Right cardiac atrium (tissue), 5 donors: ENCODE results near the gene AMFR. TPM values are rescaled to one million over a fixed set of nuclear protein-coding genes. Genes with fewer than 3 reads are reported as not detected.
A peak's percentile ranks its signal among the peaks of the same experiment; 100 is the strongest.
"Not testable (repeated sequence)": the region's sequence is repeated elsewhere in the genome, so short reads cannot be mapped to it uniquely, and the experiment has no call there.

Experiments
- ATAC-seq, 2 donors: fragments of 200-7000 bp; cut with Tn5 transposase; one replicate each; pipeline versions ENCODE4 v1.8.0 to v1.9.1; 2020; ENCODE audit warnings: moderate library complexity in 2 of 2, mild to moderate bottlenecking in 1 of 2
- DNase-seq, 3 donors: peaks; one replicate each; pipeline ENCODE4 v3.0.0-alpha.2; 2020
- H3K27ac ChIP-seq: one replicate; pipeline ENCODE4 v1.5.1; 2013; ENCODE audit warnings: mild to moderate bottlenecking, low read length, control low read depth, moderate library complexity
- H3K27me3 ChIP-seq: one replicate; pipeline ENCODE4 v1.6.1; 2013; ENCODE audit not compliant: control insufficient read depth, insufficient read depth
- H3K4me1 ChIP-seq: one replicate; pipeline ENCODE4 v1.6.1; 2013; ENCODE audit warnings: low read length; ENCODE audit not compliant: control insufficient read depth, insufficient read depth
- H3K4me3 ChIP-seq: one replicate; pipeline ENCODE4 v1.5.1; 2013; ENCODE audit warnings: low read length, control low read depth
- H3K9me3 ChIP-seq: one replicate; pipeline ENCODE4 v1.6.1; 2013; ENCODE audit warnings: low read length; ENCODE audit not compliant: control insufficient read depth
- WGBS: extraction: QIAGEN DNeasy Blood & Tissue Kit; methylation state at CpG from one replicate; pipeline ENCODE4 v1.1.7; 2013; 5-methylcytosine and 5-hydroxymethylcytosine counted together
- intact Hi-C, 4 donors: fragments of 100-400 bp; cut with DNase I; formaldehyde crosslinking; loops; one replicate each; pipeline versions ENCODE4 v1.11.0 to v1.14.0; 2022 to 2023
- polyA plus RNA-seq: library from polyadenylated mRNA; stranded (reverse); fragments of 200-250 nt; gene quantifications from one replicate; pipeline ENCODE4 v1.2.3, GENCODE V29; 2013
- total RNA-seq, 4 donors: library from RNA; stranded (reverse); fragmentation: NEBNext Ultra II Directional; extraction: Animal tissue kit (Norgen Biotek cat#: 25700); gene quantifications; one replicate each; pipeline ENCODE4 v1.2.1, GENCODE V29; 2021
- donor health status: healthy with polysubstance abuse.
- donor health status: DM: no; HTN: yes; CAD: no.
- donor health status: DM: no; HTN: no; CAD: no.
- donor health status: DM: no; HTN: yes; CAD: no; lungs with severe emphysema.
- donor health status: DM: yes; HTN: yes; CAD: no.

AMFR gene
- total and polyA plus RNA-seq, 5 donors = 52.3 to 103 (median 89.5) TPM

- 95% methylated on average over 2 of the region's 2 CpGs for WGBS
- Histone ChIP-seq H3K4me1 (no peaks in the 10 kb centered on the region), H3K27ac (no peak overlapping the region), H3K27me3 (no peaks in the 10 kb centered on the region), H3K9me3 (no peaks in the 10 kb centered on the region), H3K4me3 (no peak overlapping the region)
- intact Hi-C loops = no loop called here
- DNase-seq (no peak), ATAC-seq (no peak)
These were observed 13.7 kb downstream of the AMFR start for GRCh38 chr16:56411624-56412023.

DNA sequence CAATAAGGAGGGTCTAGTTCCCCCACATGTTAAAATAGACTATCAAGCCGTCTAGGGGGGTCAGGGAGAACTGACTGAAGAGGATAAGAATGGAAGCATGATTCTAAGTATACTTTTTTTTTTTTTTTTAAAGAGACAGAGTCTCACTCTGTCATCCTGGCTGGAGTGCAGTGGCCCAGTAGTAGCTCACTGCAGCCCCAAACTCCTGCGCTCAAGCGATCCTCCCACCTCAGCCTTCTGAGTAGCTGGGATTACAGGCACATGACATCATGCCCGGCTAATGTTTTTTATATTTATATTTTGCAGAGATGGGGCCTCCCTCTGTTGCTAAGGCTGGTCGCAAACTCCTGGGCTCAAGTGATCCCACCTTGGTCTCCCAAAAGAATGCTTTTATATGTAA lies 14.2 kb downstream of the AMFR start:
- intact Hi-C loops = no loop called here
- WGBS = 77% methylated on average over 5 of the region's 5 CpGs
- no peaks in the 10 kb centered on the region for H3K27me3 ChIP-seq
- no peaks in the 10 kb centered on the region for H3K4me1 ChIP-seq
- H3K4me3 ChIP-seq = no peak overlapping the region
- no peak for ATAC-seq
- no peaks in the 10 kb centered on the region for H3K9me3 ChIP-seq
- DNase-seq = no peak
- no peak overlapping the region for H3K27ac ChIP-seq

DNA sequence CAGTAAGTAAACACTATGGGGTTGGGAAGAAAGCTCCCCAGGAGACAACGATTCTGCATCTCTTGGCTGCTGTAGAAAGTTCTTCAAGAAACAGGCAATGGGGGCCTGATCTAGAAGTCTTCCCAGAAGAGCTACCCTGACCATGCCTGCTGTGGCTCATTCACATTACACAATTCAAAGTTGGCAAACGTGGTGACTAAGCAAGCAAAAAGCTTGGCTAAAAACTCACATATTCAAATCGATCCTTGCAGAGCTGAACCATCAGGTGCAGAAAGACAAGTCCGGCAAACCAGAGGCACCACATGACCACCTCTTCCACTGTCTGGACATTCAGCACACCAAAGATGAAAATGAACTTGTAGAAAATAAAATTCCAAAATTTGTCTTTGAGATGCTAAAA lies 16.1 kb downstream of the AMFR start:
- WGBS = 90% methylated on average over 4 of the region's 4 CpGs
- no peaks in the 10 kb centered on the region for H3K27me3 ChIP-seq
- no peak for DNase-seq
- no peaks in the 10 kb centered on the region for H3K9me3 ChIP-seq
- intact Hi-C loops = no loop called here
- no peak overlapping the region for H3K27ac ChIP-seq
- no peak overlapping the region for H3K4me3 ChIP-seq
- ATAC-seq = no peak
- no peaks in the 10 kb centered on the region for H3K4me1 ChIP-seq

DNA sequence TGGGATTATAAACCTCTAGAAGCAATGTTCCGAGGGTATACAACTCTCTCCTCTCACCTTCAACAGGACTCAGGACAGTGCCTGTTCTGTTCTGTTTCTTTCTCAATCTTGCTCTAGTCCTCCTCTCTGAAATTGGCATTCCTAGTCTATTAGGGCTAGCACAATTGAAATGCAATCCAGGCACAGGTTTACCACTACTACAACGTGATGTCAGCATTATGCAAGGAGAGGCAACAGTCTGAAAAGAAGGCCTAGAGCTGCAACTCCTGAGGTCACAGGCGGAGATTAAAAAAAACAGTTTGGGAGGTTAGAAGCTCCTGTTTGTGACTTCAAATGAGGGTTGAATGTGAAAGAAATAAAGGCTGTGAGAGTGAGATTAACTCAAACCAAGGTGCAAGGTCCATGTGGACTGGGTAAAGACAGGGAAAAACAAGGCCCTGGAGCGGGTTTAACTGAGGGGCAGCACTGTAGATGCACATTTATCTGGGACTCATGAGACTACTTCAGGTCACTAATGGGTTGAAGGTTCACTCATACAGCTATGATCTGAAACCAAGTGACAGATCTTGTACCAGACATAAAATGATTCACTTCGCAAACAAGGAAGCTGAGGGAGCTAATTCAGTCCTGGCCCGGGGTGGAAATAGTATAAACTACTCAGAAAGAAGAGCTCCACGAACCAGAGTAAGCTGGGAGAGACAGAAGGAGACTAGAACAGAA lies 16.8 kb downstream of the AMFR start:
- WGBS = 86% methylated on average over 7 of the region's 7 CpGs
- DNase-seq (no peak), ATAC-seq (no peak)
- Histone ChIP-seq H3K4me3 (no peak overlapping the region), H3K27me3 (no peaks in the 10 kb centered on the region), H3K4me1 (no peaks in the 10 kb centered on the region), H3K27ac (no peak overlapping the region), H3K9me3 (no peaks in the 10 kb centered on the region)
- intact Hi-C loops = no loop called here

DNA sequence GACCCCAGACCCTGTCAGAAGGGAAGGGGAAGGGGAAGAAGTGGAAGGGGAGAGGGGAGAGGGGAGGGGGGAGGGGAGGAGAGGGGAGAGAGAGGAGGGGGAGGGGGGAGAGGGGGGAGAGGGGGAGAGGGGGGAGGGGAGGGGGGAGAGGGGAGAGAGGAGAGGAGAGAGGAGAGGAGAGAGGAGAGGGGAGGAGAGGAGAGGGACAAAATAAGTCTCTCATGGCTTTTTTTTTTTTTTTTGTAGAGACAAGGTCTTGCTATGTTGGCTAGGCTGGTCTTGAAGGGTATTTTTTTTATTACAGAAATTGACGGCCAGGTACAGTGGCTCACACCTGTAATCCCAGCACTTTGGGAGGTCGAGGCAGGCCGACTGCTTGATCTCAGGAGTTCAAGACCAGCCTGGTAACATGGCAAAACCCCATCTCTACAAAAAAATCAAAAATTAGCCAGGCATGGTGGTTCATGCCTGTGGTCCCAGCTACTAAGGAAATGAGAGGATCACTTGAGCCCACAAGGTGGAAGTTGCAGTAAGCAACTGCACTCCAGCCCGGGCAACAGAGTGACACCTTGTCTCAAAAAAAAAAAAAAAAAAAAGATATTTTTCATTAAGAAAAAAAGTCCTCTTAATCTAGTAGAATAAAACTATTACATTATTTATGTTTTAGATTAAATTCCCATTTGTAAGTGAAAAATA lies 19.2 kb downstream of the AMFR start:
- Histone ChIP-seq H3K4me1 (no peaks in the 10 kb centered on the region), H3K27me3 (no peaks in the 10 kb centered on the region), H3K9me3 (no peaks in the 10 kb centered on the region), H3K27ac (no peak overlapping the region), H3K4me3 (no peak overlapping the region)
- intact Hi-C loops = no loop called here
- ATAC-seq (no peak), DNase-seq (no peak)
- 83% methylated on average over 4 of the region's 4 CpGs for WGBS

- WGBS = 88% methylated on average over 5 of the region's 5 CpGs
- ATAC-seq (peak in 1 of 2 donors; percentile 41), DNase-seq (no peak)
- H3K27ac ChIP-seq = no peak overlapping the region
- H3K4me3 ChIP-seq = no peak overlapping the region
- intact Hi-C loops = no loop called here
- H3K4me1 ChIP-seq = no peaks in the 10 kb centered on the region
- no peaks in the 10 kb centered on the region for H3K27me3 ChIP-seq
- no peaks in the 10 kb centered on the region for H3K9me3 ChIP-seq
These were observed 23.9 kb downstream of the AMFR start for GRCh38 chr16:56401482-56401881.

GRCh38 chr16:56400458-56400857 lies 24.9 kb downstream of the AMFR start:
- intact Hi-C loops = no loop called here
- no peak overlapping the region for H3K4me3 ChIP-seq
- H3K4me1 ChIP-seq = no peaks in the 10 kb centered on the region
- no peak for DNase-seq
- 83% methylated on average over 5 of the region's 5 CpGs for WGBS
- no peak for ATAC-seq
- no peaks in the 10 kb centered on the region for H3K9me3 ChIP-seq
- H3K27ac ChIP-seq = no peak overlapping the region
- H3K27me3 ChIP-seq = no peaks in the 10 kb centered on the region

- Histone ChIP-seq H3K4me1 (no peaks in the 10 kb centered on the region), H3K9me3 (no peaks in the 10 kb centered on the region), H3K27me3 (no peaks in the 10 kb centered on the region), H3K4me3 (no peak overlapping the region), H3K27ac (no peak overlapping the region)
- ATAC-seq (no peak), DNase-seq (no peak)
- 90% methylated on average over 2 of the region's 2 CpGs for WGBS
- intact Hi-C loops = no loop called here
These were observed 25.9 kb downstream of the AMFR start for GRCh38 chr16:56399486-56399885.

DNA sequence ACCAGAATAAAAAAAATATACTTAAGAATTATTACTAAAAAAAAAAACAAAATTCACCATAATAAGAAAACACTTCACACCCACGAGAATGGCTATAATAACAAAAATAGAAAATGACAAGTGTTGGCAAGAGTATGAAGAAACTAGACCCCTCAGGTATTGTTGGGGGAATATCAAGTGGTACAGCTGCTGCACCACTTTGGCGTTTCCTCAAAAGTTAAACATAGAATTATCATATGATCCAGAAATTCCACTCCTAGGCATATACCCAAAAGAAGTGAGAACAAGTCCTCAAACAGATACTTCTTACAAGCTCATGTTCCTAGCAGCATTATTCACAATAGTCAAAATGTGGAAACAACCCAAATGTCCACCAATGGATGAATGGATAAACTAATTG lies 26.3 kb downstream of the AMFR start:
- DNase-seq = no peak
- H3K9me3 ChIP-seq = no peaks in the 10 kb centered on the region
- intact Hi-C loops = no loop called here
- H3K27me3 ChIP-seq = no peaks in the 10 kb centered on the region
- H3K27ac ChIP-seq = no peak overlapping the region
- ATAC-seq = no peak
- 58% methylated on average over 2 of the region's 2 CpGs for WGBS
- H3K4me1 ChIP-seq = no peaks in the 10 kb centered on the region
- no peak overlapping the region for H3K4me3 ChIP-seq

DNA sequence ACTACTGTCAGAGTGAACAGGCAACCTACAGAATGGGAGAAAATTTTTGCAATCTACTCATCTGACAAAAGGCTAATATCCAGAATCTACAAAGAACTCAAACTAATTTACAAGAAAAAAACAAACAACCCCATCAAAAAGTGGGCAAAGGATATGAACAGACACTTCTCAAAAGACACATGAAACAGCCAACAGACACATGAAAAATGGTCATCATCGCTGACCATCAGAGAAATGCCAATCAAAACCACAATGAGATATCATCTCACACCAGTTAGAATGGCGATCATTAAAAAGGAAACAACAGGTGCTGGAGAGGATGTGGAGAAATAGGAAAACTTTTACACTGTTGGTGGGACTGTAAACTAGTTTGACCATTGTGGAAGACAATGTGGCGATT lies 28.6 kb downstream of the AMFR start:
- intact Hi-C loops, ATAC-seq, DNase-seq, H3K4me3 ChIP-seq, H3K4me1 ChIP-seq, H3K27ac ChIP-seq, H3K27me3 ChIP-seq, H3K9me3 ChIP-seq: not testable (repeated sequence)
- 77% methylated on average over 3 of the region's 3 CpGs for WGBS

- 88% methylated on average over 3 of the region's 3 CpGs for WGBS
- no peak for DNase-seq
- Histone ChIP-seq H3K4me1 (no peaks in the 10 kb centered on the region), H3K27me3 (no peaks in the 10 kb centered on the region), H3K4me3 (no peak overlapping the region), H3K9me3 (no peaks in the 10 kb centered on the region), H3K27ac (no peak overlapping the region)
- no peak for ATAC-seq
- intact Hi-C loops = no loop called here
These were observed 35.8 kb downstream of the AMFR start for GRCh38 chr16:56389554-56389953.
